Measurements from ENCODE around the gene LEKR1.

Gene LEKR1

GRCh38 chr3:157092230-157092629 is 266.1 kb downstream of the LEKR1 start:
- no peak for TF ChIP-seq SIN3A (IDR thresholded peaks at IDR 0.05; ENCODE audit: borderline replicate concordance, insufficient read depth, low read length)
- TF ChIP-seq TAF1 (IDR thresholded peaks at IDR 0.05; ENCODE audit: borderline replicate concordance, insufficient read depth, low read length) = no peak
- TF ChIP-seq POLR2AphosphoS5 (IDR thresholded peaks at IDR 0.05; ENCODE audit: low read depth, low read length) = no peak
- no peak for TF ChIP-seq REST (IDR thresholded peaks at IDR 0.05; ENCODE audit: insufficient read depth in 1 of 2, low read depth in 2 of 2, low read length in 2 of 2)
- no peak for TF ChIP-seq FOXP2 (optimal IDR thresholded peaks at IDR 0.05; ENCODE audit: borderline replicate concordance, extremely low read depth, extremely low read length, insufficient read depth)

- no peak for TF ChIP-seq TAF1 (IDR thresholded peaks at IDR 0.05; ENCODE audit: borderline replicate concordance, insufficient read depth, low read length)
- no peak for TF ChIP-seq REST (IDR thresholded peaks at IDR 0.05; ENCODE audit: insufficient read depth in 1 of 2, low read depth in 2 of 2, low read length in 2 of 2)
- no peak for TF ChIP-seq POLR2AphosphoS5 (IDR thresholded peaks at IDR 0.05; ENCODE audit: low read depth, low read length)
- no peak for TF ChIP-seq SIN3A (IDR thresholded peaks at IDR 0.05; ENCODE audit: borderline replicate concordance, insufficient read depth, low read length)
- TF ChIP-seq FOXP2 (optimal IDR thresholded peaks at IDR 0.05; ENCODE audit: borderline replicate concordance, extremely low read depth, extremely low read length, insufficient read depth) = no peak
Observed at GRCh38 chr3:157093096-157093495, 266.9 kb downstream of the LEKR1 start.

- TF ChIP-seq SIN3A (IDR thresholded peaks at IDR 0.05; ENCODE audit: borderline replicate concordance, insufficient read depth, low read length) = no peak
- TF ChIP-seq REST (IDR thresholded peaks at IDR 0.05; ENCODE audit: insufficient read depth in 1 of 2, low read depth in 2 of 2, low read length in 2 of 2) = no peak
- no peak for TF ChIP-seq POLR2AphosphoS5 (IDR thresholded peaks at IDR 0.05; ENCODE audit: low read depth, low read length)
- no peak for TF ChIP-seq TAF1 (IDR thresholded peaks at IDR 0.05; ENCODE audit: borderline replicate concordance, insufficient read depth, low read length)
- TF ChIP-seq FOXP2 (optimal IDR thresholded peaks at IDR 0.05; ENCODE audit: borderline replicate concordance, extremely low read depth, extremely low read length, insufficient read depth) = no peak
Observed at GRCh38 chr3:157094301-157094700, 268.1 kb downstream of the LEKR1 start.

GRCh38 chr3:157094751-157095480 is 268.8 kb downstream of the LEKR1 start:
- TF ChIP-seq REST (IDR thresholded peaks at IDR 0.05; ENCODE audit: insufficient read depth in 1 of 2, low read depth in 2 of 2, low read length in 2 of 2) (no peak), POLR2AphosphoS5 (IDR thresholded peaks at IDR 0.05; ENCODE audit: low read depth, low read length) (no peak), SIN3A (IDR thresholded peaks at IDR 0.05; ENCODE audit: borderline replicate concordance, insufficient read depth, low read length) (no peak), TAF1 (IDR thresholded peaks at IDR 0.05; ENCODE audit: borderline replicate concordance, insufficient read depth, low read length) (no peak), FOXP2 (optimal IDR thresholded peaks at IDR 0.05; ENCODE audit: borderline replicate concordance, extremely low read depth, extremely low read length, insufficient read depth) (no peak)

Measured in PFSK-1 (cell line).